Measurements from ENCODE around the gene HMCN2. TPM values are rescaled to one million over a fixed set of nuclear protein-coding genes. Genes with fewer than 3 reads are reported as not detected.
"Not testable (repeated sequence)": the region's sequence is repeated elsewhere in the genome, so short reads cannot be mapped to it uniquely, and the experiment has no call there.

The HMCN2 gene
- total and polyA plus RNA-seq, 2 donors (not counting 3 experiments of a cell fraction or from before 2014, with no cell fraction given) = 0.04 to 0.24 TPM

DNA sequence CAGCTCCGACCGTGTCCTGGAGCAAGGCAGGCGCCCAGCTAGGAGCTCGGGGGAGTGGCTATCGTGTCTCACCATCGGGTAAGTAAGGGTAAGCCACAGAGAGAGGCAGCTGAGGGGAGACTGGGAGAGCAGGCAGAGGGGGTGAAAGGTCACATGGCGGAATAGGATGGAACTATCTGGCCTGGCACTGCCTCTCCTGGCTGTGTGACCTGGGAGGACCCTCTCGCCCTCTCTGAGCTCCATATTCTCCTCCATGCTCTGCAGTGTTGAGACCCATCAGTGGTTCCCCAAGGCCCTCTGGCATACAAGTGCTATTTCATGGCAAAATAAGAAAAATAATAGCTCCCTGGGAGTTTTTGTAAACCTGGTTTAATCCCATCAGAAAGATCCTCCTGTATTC, 135.3 kb downstream of the HMCN2 start:
- POLR2A ChIA-PET = no interaction called here
- no peaks in the 10 kb centered on the region for H3K9me1 ChIP-seq (replicated peaks; ENCODE audit: control insufficient read depth, extremely low read depth, insufficient read depth, low read length)
- H3K4me3 ChIP-seq (replicated peaks in 1 of 3; ENCODE audit: insufficient read depth in 1 of 3, low read depth in 1 of 3, low read length in 3 of 3) = no peak overlapping the region
- FAIRE-seq (no peak), DNase-seq (ENCODE audit: low read depth, low spot score) (no peak)
- H3K79me2 ChIP-seq (ENCODE audit: control insufficient read depth, insufficient read depth, low read length) = no peaks in the 10 kb centered on the region
- no peaks in the 10 kb centered on the region for H3K36me3 ChIP-seq (ENCODE audit: control insufficient read depth in 2 of 2, extremely low read depth in 1 of 2, insufficient read depth in 2 of 2, low read length in 2 of 2)
- no peaks in the 10 kb centered on the region for H3K9me3 ChIP-seq (replicated peaks; ENCODE audit: control insufficient read depth, insufficient read depth, low read length)
- CTCF ChIA-PET = interaction anchor here (2.0 kb wide), 1 partner anchor 10 kb away, joined by 4 read pairs; no protein-coding TSS in a partner anchor
- H3K4me1 ChIP-seq (ENCODE audit: control insufficient read depth, extremely low read depth, insufficient read depth, low read length) = no peaks in the 10 kb centered on the region
- TF ChIP-seq GATA2 (IDR thresholded peaks at IDR 0.05; ENCODE audit: insufficient read depth, insufficient read length, low read depth, low read length) (no peak), POLR2AphosphoS5 (IDR thresholded peaks at IDR 0.05; ENCODE audit: insufficient read depth, low read depth, low read length) (no peak), POLR2A (IDR thresholded peaks at IDR 0.05; ENCODE audit: low read depth, low read length) (no peak), MYC (IDR thresholded peaks at IDR 0.05; ENCODE audit: low read depth, low read length) (no peak), EZH2 (IDR thresholded peaks at IDR 0.05; ENCODE audit: borderline replicate concordance, low read depth, low read length, severe bottlenecking) (no peak), JUN (IDR thresholded peaks at IDR 0.05; ENCODE audit: borderline replicate concordance, insufficient read depth, insufficient read length, low read depth) (no peak), FOS (IDR thresholded peaks at IDR 0.05; ENCODE audit: borderline replicate concordance, insufficient read depth, low read length) (no peak)
- TF ChIP-seq, protein P1, sequence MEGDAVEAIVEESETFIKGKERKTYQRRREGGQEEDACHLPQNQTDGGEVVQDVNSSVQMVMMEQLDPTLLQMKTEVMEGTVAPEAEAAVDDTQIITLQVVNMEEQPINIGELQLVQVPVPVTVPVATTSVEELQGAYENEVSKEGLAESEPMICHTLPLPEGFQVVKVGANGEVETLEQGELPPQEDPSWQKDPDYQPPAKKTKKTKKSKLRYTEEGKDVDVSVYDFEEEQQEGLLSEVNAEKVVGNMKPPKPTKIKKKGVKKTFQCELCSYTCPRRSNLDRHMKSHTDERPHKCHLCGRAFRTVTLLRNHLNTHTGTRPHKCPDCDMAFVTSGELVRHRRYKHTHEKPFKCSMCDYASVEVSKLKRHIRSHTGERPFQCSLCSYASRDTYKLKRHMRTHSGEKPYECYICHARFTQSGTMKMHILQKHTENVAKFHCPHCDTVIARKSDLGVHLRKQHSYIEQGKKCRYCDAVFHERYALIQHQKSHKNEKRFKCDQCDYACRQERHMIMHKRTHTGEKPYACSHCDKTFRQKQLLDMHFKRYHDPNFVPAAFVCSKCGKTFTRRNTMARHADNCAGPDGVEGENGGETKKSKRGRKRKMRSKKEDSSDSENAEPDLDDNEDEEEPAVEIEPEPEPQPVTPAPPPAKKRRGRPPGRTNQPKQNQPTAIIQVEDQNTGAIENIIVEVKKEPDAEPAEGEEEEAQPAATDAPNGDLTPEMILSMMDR (IDR thresholded peaks at IDR 0.05; ENCODE audit: extremely low read depth in 1 of 2, insufficient read depth in 1 of 2, low read depth in 1 of 2, low read length in 2 of 2) = no peak
- TF ChIP-seq, protein P2, sequence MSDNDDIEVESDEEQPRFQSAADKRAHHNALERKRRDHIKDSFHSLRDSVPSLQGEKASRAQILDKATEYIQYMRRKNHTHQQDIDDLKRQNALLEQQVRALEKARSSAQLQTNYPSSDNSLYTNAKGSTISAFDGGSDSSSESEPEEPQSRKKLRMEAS (IDR thresholded peaks at IDR 0.05; ENCODE audit: insufficient read depth, insufficient read length) = no peak
- no peaks in the 10 kb centered on the region for H4K20me1 ChIP-seq (replicated peaks; ENCODE audit: control insufficient read depth, extremely low read depth, insufficient read depth, low read length)
- no peak overlapping the region for H2AFZ ChIP-seq (ENCODE audit: low read depth, low read length)
- no peaks in the 10 kb centered on the region for H3K27me3 ChIP-seq (ENCODE audit: control insufficient read depth in 2 of 2, insufficient read depth in 2 of 2, low read length in 2 of 2)
- dilution Hi-C loops (cut with MboI; ENCODE audit: extremely low pct_ligation_motif_present, low sequenced_read_pairs) = no loop called here
- H3K4me2 ChIP-seq (ENCODE audit: insufficient read depth, low read length) = no peak overlapping the region
- H3K27ac ChIP-seq (ENCODE audit: insufficient read depth, low read depth, low read length) = no peak overlapping the region
- no TSS peak for BruUV-seq (replicated peaks)
- no peak overlapping the region for H3K9ac ChIP-seq (replicated peaks; ENCODE audit: extremely low read depth, insufficient read depth, low read length)
- intact Hi-C loops (cut with micrococcal nuclease) = no loop called here

DNA sequence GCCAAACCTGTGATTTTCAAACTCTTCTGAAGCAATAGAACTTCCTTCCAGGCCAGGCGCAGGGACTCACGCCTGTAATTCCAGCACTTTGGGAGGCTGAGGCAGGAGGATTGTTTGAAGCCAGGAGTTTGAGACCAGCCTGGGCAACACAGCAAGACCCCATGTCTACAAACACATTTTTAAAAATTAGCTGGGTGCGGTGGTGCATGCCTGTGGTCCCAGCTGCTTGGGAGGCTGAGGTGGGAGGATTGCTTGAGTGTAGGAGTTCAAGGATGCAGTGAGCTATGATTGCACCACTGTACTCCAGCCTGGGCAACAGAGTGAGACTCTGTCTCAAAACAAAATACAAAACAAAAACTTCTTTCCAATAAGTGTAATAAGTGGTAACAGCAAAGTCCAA, 136.2 kb downstream of the HMCN2 start:
- CTCF ChIA-PET; H2AFZ ChIP-seq (ENCODE audit: low read depth, low read length); H3K27me3 ChIP-seq (ENCODE audit: control insufficient read depth in 2 of 2, insufficient read depth in 2 of 2, low read length in 2 of 2); DNase-seq (ENCODE audit: low read depth, low spot score); BruUV-seq (replicated peaks); intact Hi-C loops (cut with micrococcal nuclease); H3K4me1 ChIP-seq (ENCODE audit: control insufficient read depth, extremely low read depth, insufficient read depth, low read length); H3K4me2 ChIP-seq (ENCODE audit: insufficient read depth, low read length); POLR2A ChIA-PET; H3K9ac ChIP-seq (replicated peaks; ENCODE audit: extremely low read depth, insufficient read depth, low read length); H3K9me1 ChIP-seq (replicated peaks; ENCODE audit: control insufficient read depth, extremely low read depth, insufficient read depth, low read length); FAIRE-seq; H4K20me1 ChIP-seq (replicated peaks; ENCODE audit: control insufficient read depth, extremely low read depth, insufficient read depth, low read length); H3K79me2 ChIP-seq (ENCODE audit: control insufficient read depth, insufficient read depth, low read length); H3K36me3 ChIP-seq (ENCODE audit: control insufficient read depth in 2 of 2, extremely low read depth in 1 of 2, insufficient read depth in 2 of 2, low read length in 2 of 2); dilution Hi-C loops (cut with MboI; ENCODE audit: extremely low pct_ligation_motif_present, low sequenced_read_pairs); H3K4me3 ChIP-seq (replicated peaks in 1 of 3; ENCODE audit: insufficient read depth in 1 of 3, low read depth in 1 of 3, low read length in 3 of 3); H3K27ac ChIP-seq (ENCODE audit: insufficient read depth, low read depth, low read length); H3K9me3 ChIP-seq (replicated peaks; ENCODE audit: control insufficient read depth, insufficient read depth, low read length): not testable (repeated sequence)
